Activated CD4-positive, alpha-beta memory T cell treated with anti-CD3 and anti-CD28 coated beads, Interleukin-2, amount 10 ng/mL, durations not matched to agents 7 days and 5 days (primary cell): ENCODE measurements around the gene AKNA. TPM values are rescaled to one million over a fixed set of nuclear protein-coding genes. Genes with fewer than 3 reads are reported as not detected.

Experiments
- CTCF ChIA-PET: fragments of 350-600 bp; sonication (Branson Sonifier 250); formaldehyde crosslinking; loops from one replicate; lab custom pipeline; 2021; ENCODE audit warnings: antibody characterized with exemption, inconsistent platforms; lab: Charles Lee
- POLR2A ChIA-PET: fragments of 350-600 bp; sonication (Branson Sonifier 250); formaldehyde crosslinking; loops from one replicate; lab custom pipeline; 2021; ENCODE audit warnings: antibody characterized with exemption; lab: Charles Lee
- DNase-seq: peaks from one replicate; pipeline ENCODE4 v3.0.0-alpha.2; 2020
- H3K27ac Mint-ChIP-seq: one replicate; pipeline ENCODE4 v1.8.0; 2021; ENCODE audit warnings: mild to moderate bottlenecking, mixed read lengths
- H3K27me3 Mint-ChIP-seq: one replicate; pipeline ENCODE4 v1.8.0; 2021; ENCODE audit warnings: mixed read lengths
- H3K36me3 Mint-ChIP-seq: one replicate; pipeline ENCODE4 v1.8.0; 2021; ENCODE audit warnings: low read depth, mixed read lengths
- H3K4me1 Mint-ChIP-seq: one replicate; pipeline ENCODE4 v1.8.0; 2021; ENCODE audit warnings: mixed read lengths
- H3K4me3 Mint-ChIP-seq: one replicate; pipeline ENCODE4 v1.8.0; 2021; ENCODE audit warnings: mild to moderate bottlenecking, mixed read lengths
- H3K9me3 Mint-ChIP-seq: one replicate; pipeline ENCODE4 v1.8.0; 2021; ENCODE audit warnings: mixed read lengths
- total RNA-seq, 2 experiments: library from RNA; stranded (reverse); gene quantifications; one replicate each; pipeline ENCODE4 v1.2.3, GENCODE V29; 2021

AKNA gene
- total RNA-seq, 2 experiments from 2014 or later: 350 to 355 TPM

DNA sequence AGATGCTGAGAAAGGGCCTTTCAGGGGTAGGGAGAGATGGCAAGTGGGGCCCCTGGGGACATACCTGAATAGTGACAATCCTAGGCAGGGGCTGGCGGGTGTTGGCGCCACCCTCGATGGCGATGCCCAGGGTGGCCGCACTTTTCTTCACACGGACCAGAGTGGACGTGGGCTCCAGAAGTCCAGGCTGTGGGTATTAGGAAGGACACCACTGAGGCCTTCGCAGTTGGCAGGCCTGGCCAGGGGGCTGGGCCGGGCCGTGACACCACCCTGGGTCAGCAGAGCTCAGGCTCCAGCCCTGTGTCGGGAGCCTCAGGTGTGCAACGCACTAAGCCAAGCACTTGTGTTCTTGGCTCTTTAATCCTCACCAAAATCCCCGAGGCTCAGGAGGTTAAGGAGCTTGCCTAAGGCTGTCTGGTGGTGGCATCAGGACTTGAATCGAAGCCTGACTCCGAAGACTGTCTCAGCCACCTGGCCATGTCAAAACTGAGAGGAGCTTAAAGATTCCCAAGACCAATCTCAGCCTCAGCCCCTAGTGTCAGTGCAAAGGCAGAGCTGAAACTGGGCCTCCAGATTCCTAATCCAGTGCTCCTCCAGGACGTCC is 15.5 kb upstream of the AKNA start:
- peaks cover 7% of the 10 kb centered on the region for H3K4me1 Mint-ChIP-seq
- POLR2A ChIA-PET: no interaction called here
- no peaks in the 10 kb centered on the region for H3K36me3 Mint-ChIP-seq
- H3K9me3 Mint-ChIP-seq: no peaks in the 10 kb centered on the region
- DNase-seq: no peak
- H3K27ac Mint-ChIP-seq: no peak overlapping the region
- H3K27me3 Mint-ChIP-seq: no peaks in the 10 kb centered on the region
- CTCF ChIA-PET: interaction anchor here (0.7 to 10.5 kb wide), 7 partner anchors 12 to 250 kb away, joined by 3 to 314 read pairs (median 3); partner anchors contain the start of gene WHRN
- H3K4me3 Mint-ChIP-seq: no peak overlapping the region

DNA sequence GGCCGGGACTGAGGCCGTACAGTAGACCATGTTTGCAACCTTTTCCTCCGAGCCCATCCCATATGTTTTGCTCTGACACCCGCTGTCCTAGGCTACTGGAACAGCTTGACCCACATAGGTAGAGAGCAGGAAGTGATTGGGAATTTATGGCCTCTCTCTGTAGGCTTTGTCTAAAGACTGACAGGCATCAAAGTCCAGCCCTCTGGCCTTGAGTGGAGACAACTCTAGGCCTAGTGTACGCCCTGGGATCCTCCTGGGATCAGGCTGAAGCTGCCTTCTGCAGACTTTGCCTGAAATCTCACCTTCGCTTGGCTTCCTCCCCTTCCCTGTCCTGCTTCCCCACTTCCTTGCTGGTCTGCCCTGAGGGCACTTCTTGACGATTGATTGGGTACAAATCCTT is 13.6 kb upstream of the AKNA start:
- ChIA-PET CTCF (interaction anchor here (1.3 to 10.5 kb wide), 2 partner anchors 8 to 252 kb away, joined by 3 to 314 read pairs; no protein-coding TSS in a partner anchor), POLR2A (interaction anchor here (8.3 kb wide), 1 partner anchor 16 kb away, joined by 135 read pairs; the partner anchor contains the start of gene AKNA)
- no peak for DNase-seq
- no peak overlapping the region for H3K4me3 Mint-ChIP-seq
- H3K27ac Mint-ChIP-seq: no peak overlapping the region
- H3K4me1 Mint-ChIP-seq: peaks cover 19% of the 10 kb centered on the region
- H3K36me3 Mint-ChIP-seq: peaks cover 8% of the 10 kb centered on the region
- H3K9me3 Mint-ChIP-seq: no peaks in the 10 kb centered on the region
- no peaks in the 10 kb centered on the region for H3K27me3 Mint-ChIP-seq

DNA sequence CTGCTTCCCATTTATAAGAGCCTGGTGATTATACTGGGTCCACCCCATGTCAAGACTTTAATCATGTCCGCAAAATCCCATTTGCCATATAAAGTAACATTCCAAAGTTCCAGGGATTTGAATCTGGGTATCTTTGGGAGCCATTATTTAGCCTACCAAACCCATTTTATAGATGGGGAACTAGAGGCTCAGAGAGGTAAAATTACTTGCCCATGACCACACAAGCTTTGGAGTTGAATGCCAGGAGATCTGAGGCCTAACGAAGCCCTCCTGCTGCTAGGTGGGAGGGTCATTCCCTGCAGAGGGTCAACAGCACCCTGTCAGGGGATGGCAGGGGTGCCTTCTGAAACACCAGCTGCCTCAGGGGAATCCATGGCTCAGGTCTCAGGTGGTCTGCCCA is 13.0 kb upstream of the AKNA start:
- H3K36me3 Mint-ChIP-seq: peaks cover 12% of the 10 kb centered on the region
- ChIA-PET POLR2A (interaction anchor here (1.0 to 8.3 kb wide), 2 partner anchors 16 to 187 kb away, joined by 3 to 135 read pairs; partner anchors contain the start of genes AKNA and ATP6V1G1), CTCF (interaction anchor here (1.2 to 1.3 kb wide), 2 partner anchors 8 to 253 kb away, joined by 3 read pairs; no protein-coding TSS in a partner anchor)
- H3K4me3 Mint-ChIP-seq: no peak overlapping the region
- no peaks in the 10 kb centered on the region for H3K9me3 Mint-ChIP-seq
- H3K27me3 Mint-ChIP-seq: no peaks in the 10 kb centered on the region
- peaks cover 24% of the 10 kb centered on the region for H3K4me1 Mint-ChIP-seq
- no peak for DNase-seq
- no peak overlapping the region for H3K27ac Mint-ChIP-seq

DNA sequence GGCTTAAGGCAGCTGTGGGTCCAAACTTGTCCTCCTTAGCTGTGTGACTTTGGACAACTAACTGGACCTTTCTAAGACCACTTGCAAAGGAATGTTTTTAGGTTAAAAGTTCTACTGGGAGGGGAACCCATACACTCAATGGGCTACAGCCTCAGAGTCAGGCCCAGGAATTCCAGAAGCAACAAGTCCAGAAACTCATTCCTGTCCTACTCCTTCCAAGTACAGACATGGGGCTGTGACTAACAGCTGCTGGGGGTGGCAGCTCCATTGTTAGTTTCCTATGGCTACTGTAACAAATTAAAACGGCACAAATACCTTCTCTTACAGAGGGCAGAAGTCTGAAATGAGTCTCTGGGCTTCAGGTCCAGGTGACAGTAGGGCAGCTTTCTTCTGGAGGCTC is 12.4 kb upstream of the AKNA start:
- H3K9me3 Mint-ChIP-seq: no peaks in the 10 kb centered on the region
- H3K4me1 Mint-ChIP-seq: peaks cover 25% of the 10 kb centered on the region
- peaks cover 17% of the 10 kb centered on the region for H3K36me3 Mint-ChIP-seq
- no peaks in the 10 kb centered on the region for H3K27me3 Mint-ChIP-seq
- H3K4me3 Mint-ChIP-seq: no peak overlapping the region
- ChIA-PET POLR2A (interaction anchor here (1.0 to 8.3 kb wide), 3 partner anchors 9 to 188 kb away, joined by 3 to 135 read pairs (median 8); partner anchors contain the start of genes AKNA and ATP6V1G1), CTCF (interaction anchor here (1.0 to 1.3 kb wide), 4 partner anchors 9 to 253 kb away, joined by 3 read pairs; no protein-coding TSS in a partner anchor)
- DNase-seq: no peak
- H3K27ac Mint-ChIP-seq: no peak overlapping the region

DNA sequence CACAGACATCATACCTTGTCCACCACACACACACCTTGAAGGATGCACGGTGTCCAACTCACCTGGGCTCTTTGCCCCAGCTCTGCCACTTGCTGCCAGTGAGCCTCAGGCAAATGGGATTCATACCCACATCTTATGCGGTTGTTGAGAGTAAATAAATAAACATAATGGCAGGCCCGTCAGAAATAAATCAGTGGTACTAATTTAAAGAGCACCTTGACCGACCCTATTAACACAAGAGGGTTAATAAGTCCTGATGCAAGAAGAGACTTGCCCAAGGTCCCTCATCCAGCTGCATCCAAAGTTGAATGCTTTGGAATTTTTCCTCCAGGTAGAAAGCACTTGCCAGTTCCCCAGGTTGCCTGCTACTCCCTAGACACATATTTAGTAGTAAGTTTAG is 11.6 kb upstream of the AKNA start:
- H3K36me3 Mint-ChIP-seq: peaks cover 24% of the 10 kb centered on the region
- CTCF ChIA-PET: interaction anchor here (0.7 to 1.2 kb wide), 4 partner anchors 22 to 254 kb away, joined by 3 to 5 read pairs (median 3); no protein-coding TSS in a partner anchor
- peaks cover 33% of the 10 kb centered on the region for H3K4me1 Mint-ChIP-seq
- POLR2A ChIA-PET: interaction anchor here (1.8 to 8.3 kb wide), 2 partner anchors 9 to 14 kb away, joined by 8 to 135 read pairs; partner anchors contain the start of gene AKNA
- no peak overlapping the region for H3K4me3 Mint-ChIP-seq
- no peaks in the 10 kb centered on the region for H3K9me3 Mint-ChIP-seq
- no peaks in the 10 kb centered on the region for H3K27me3 Mint-ChIP-seq
- H3K27ac Mint-ChIP-seq: no peak overlapping the region
- no peak for DNase-seq

DNA sequence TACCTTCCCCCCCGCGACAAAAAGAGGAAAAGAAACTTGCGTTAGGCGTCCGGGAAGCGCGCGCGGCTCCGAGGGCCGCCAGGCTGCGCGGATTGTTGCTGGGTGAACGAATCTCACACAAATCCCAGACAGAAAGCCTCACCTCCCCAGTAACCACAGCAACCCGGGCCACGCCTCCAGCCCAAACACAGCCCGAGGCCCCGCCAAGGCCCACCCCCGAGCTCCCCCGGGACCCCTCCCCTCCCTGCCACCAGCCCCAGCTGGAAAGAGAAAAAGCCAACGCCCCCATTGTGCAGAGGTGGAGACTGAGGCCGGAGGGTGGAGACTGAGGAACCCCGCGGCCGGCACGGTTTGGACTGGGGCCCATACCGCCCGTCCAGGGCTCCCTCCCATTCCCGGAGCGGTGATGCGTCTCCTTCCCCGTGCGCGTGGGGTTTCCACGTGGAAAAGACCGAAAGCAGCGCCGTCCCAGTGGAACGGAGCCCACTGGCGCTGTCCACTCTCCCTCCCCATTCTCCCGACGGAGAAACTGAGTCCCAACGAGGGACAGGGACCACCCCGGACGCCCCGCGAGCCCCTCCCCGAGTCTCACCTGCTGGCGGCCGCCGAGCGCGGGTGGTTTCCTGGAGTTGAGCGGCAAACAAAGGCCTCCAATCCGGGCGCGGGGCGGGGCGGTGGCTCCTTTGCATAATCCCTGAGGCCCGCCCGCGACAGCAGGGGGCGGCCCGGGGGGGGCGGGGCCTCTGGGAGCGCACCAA is 10.2 kb upstream of the AKNA start:
- Mint-ChIP-seq H3K36me3 (peaks cover 27% of the 10 kb centered on the region), H3K27ac (peak overlapping the region; percentile 70), H3K27me3 (no peaks in the 10 kb centered on the region), H3K4me1 (peaks cover 42% of the 10 kb centered on the region), H3K4me3 (peak overlapping the region; percentile 96), H3K9me3 (no peaks in the 10 kb centered on the region)
- POLR2A ChIA-PET: interaction anchor here (1.1 to 8.3 kb wide), 6 partner anchors 13 to 195 kb away, joined by 3 to 135 read pairs (median 4); partner anchors contain the start of genes AKNA and ATP6V1G1
- CTCF ChIA-PET: interaction anchor here (1.4 to 4.1 kb wide), 4 partner anchors 8 to 255 kb away, joined by 5 to 29 read pairs (median 9); partner anchors contain the start of gene AKNA
- peak; percentile 97 for DNase-seq

DNA sequence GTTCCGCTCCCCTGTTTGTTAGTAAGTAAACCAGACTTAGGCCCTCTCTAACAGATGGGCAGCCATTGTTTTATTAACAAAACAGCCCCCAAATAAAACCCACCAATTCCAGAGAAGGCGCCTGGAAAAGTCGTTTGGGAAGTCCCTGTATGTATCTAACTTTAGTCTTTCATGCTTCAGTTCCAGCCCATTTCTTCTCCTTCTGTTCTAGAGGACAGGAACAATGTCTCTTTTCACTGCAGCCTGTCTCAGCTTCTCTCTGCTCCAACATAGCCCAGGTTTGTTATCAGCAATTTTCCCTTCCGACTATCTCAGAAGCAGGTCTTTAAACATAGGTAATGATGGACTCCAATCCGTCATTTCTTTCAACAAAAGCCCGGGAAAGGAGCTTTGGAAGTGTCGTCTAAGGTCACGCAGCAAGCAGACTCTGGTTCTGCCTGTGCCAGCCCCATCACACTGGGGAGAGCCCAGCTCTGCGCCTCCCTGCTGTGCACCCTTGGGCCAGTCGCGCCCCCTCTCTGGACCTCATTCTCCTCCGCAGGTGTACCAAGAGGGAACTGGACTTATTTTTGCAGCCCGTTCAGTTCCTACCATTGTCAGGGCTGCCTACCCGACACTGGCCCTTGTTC is 9.6 kb upstream of the AKNA start:
- peaks cover 33% of the 10 kb centered on the region for H3K36me3 Mint-ChIP-seq
- CTCF ChIA-PET: interaction anchor here (1.0 to 4.1 kb wide), 5 partner anchors 8 to 256 kb away, joined by 4 to 29 read pairs (median 7); partner anchors contain the start of gene AKNA
- H3K9me3 Mint-ChIP-seq: no peaks in the 10 kb centered on the region
- DNase-seq: no peak
- no peaks in the 10 kb centered on the region for H3K27me3 Mint-ChIP-seq
- peak overlapping the region; percentile 96 for H3K4me3 Mint-ChIP-seq
- POLR2A ChIA-PET: interaction anchor here (0.8 to 8.3 kb wide), 7 partner anchors 12 to 196 kb away, joined by 3 to 135 read pairs (median 4); partner anchors contain the start of genes AKNA and ATP6V1G1
- H3K27ac Mint-ChIP-seq: peak overlapping the region; percentile 70
- peaks cover 49% of the 10 kb centered on the region for H3K4me1 Mint-ChIP-seq

DNA sequence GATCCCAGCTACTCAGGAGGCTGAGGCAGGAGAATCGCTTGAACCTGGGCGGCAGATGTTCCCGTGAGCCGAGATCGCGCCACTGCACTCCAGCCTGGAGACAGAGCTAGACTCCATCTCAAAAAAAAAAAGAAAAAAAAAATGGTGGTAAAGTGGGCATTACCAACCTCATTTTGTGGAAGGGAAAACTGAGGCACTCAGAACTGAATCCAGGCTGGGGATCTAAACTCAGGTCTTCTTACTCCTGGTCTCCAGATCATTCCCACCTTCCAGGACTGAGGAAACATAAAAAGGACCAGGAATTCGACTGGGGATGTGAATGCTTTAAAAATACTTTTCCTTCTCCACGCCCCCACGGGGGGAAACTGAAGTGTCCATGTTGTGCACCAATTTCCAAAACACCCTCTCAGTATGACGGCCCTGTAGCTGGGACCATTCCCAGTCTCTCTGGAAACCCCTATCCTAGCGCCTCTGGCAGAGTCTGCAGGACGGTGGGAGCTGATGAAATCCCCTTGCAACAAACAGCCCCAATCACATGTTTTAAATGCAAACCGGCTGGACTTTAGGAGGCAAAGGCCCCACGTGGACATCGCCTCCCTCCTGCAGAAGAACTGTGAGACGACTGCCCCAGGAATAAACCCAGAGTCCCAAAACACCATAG is 8.9 kb upstream of the AKNA start:
- Mint-ChIP-seq H3K27me3 (no peaks in the 10 kb centered on the region), H3K9me3 (no peaks in the 10 kb centered on the region), H3K4me1 (peaks cover 56% of the 10 kb centered on the region), H3K4me3 (peak overlapping the region; percentile 96), H3K27ac (no peak overlapping the region), H3K36me3 (peaks cover 33% of the 10 kb centered on the region)
- DNase-seq: no peak
- POLR2A ChIA-PET: interaction anchor here (0.8 to 8.3 kb wide), 7 partner anchors 12 to 196 kb away, joined by 3 to 135 read pairs (median 4); partner anchors contain the start of genes AKNA and ATP6V1G1
- CTCF ChIA-PET: interaction anchor here (0.7 to 4.1 kb wide), 6 partner anchors 9 to 257 kb away, joined by 3 to 29 read pairs (median 6); partner anchors contain the start of gene AKNA

DNA sequence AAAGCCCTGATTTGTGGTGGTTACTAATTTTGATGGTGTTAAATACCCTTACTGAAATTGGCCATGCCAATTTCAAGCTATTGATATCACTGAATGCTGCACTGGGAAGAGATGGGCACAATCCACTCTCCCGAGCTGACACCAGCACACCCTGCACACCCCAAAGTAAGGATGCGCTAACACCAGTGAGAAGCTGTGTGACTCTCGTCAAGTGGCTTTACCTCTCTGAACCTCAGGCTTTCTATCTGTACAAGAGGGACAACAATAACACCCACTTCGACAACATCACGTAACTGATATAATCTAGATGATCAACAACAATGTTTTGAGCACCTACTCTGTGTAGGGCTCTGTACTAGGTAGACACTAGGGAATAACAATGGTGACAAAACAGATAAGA is 8.0 kb upstream of the AKNA start:
- ChIA-PET CTCF (interaction anchor here (0.7 to 4.1 kb wide), 5 partner anchors 9 to 257 kb away, joined by 3 to 29 read pairs (median 4); partner anchors contain the start of gene AKNA), POLR2A (interaction anchor here (1.1 to 8.3 kb wide), 3 partner anchors 11 to 192 kb away, joined by 3 to 135 read pairs (median 8); partner anchors contain the start of genes AKNA and ATP6V1G1)
- Mint-ChIP-seq H3K27me3 (no peaks in the 10 kb centered on the region), H3K4me3 (peak overlapping the region; percentile 7), H3K27ac (peak overlapping the region; percentile 26), H3K9me3 (no peaks in the 10 kb centered on the region), H3K36me3 (peaks cover 39% of the 10 kb centered on the region), H3K4me1 (peaks cover 62% of the 10 kb centered on the region)
- DNase-seq: no peak

DNA sequence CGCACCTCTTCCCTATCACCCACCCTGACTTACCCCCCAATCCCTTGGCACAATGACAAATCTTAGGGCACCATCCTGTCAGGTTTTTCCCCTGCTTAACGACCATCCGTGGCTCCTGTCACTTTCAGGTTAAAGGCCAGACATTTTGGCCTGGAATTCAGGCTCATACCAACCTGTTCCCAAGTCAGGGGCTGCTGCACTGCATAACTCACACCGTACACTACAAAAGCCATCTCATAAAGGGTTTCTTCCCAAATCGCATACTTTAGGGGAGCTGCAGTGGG is 7.5 kb upstream of the AKNA start:
- Mint-ChIP-seq H3K27ac (peak overlapping the region; percentile 45), H3K9me3 (no peaks in the 10 kb centered on the region), H3K4me3 (no peak overlapping the region), H3K4me1 (peaks cover 67% of the 10 kb centered on the region), H3K27me3 (no peaks in the 10 kb centered on the region), H3K36me3 (peaks cover 44% of the 10 kb centered on the region)
- POLR2A ChIA-PET: interaction anchor here (1.1 to 8.3 kb wide), 2 partner anchors 10 to 28 kb away, joined by 3 to 135 read pairs; partner anchors contain the start of gene AKNA
- no peak for DNase-seq
- CTCF ChIA-PET: interaction anchor here (0.9 to 4.1 kb wide), 3 partner anchors 8 to 257 kb away, joined by 3 to 29 read pairs (median 4); partner anchors contain the start of gene AKNA

DNA sequence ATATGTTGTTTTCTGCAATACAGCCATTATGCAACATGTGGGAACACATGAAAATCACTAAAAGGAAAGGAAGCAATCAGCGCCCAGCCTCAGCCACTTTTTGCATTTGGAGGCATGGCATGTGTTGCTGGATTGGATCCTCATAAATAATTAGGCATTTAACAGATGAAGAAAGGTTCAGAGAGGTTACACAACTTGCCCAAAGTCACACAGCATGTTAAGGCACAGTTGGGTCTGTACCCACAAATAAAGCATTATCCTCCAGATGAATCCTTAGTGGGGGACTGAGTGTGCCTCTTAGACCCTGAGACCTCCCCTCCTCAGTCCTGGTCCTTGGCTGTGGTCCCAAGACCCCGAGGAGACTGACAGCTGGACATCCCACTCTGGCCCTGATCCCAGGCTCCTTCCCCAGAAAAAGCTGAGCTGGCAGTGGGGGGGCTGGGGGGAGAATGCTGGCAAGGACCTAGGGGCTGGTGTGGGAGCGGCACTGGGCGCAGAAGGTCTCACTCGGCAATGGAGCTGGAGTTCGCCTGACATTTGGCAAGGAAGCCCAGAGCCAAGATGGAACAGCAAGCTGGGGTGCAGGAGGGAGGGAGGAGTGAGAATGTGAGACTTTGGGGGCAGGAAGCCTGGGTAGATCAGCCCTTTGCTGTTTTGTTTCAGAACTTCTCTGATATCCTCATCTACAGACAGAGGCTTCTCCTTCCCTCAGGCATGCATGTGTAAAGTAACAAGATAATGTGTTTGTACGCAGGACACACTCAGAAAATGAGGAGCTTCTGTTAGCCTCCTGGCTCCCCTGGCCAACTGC is 6.9 kb upstream of the AKNA start:
- no peaks in the 10 kb centered on the region for H3K9me3 Mint-ChIP-seq
- H3K27me3 Mint-ChIP-seq: no peaks in the 10 kb centered on the region
- peak overlapping the region; percentile 45 for H3K27ac Mint-ChIP-seq
- POLR2A ChIA-PET: interaction anchor here (1.4 to 8.3 kb wide), 2 partner anchors 10 to 193 kb away, joined by 3 to 135 read pairs; partner anchors contain the start of genes AKNA and ATP6V1G1
- CTCF ChIA-PET: interaction anchor here (1.4 to 4.1 kb wide), 2 partner anchors 8 to 258 kb away, joined by 4 to 29 read pairs; partner anchors contain the start of gene AKNA
- no peak for DNase-seq
- H3K4me1 Mint-ChIP-seq: peaks cover 72% of the 10 kb centered on the region
- H3K36me3 Mint-ChIP-seq: peaks cover 50% of the 10 kb centered on the region
- H3K4me3 Mint-ChIP-seq: no peak overlapping the region
